ENCODE results near the gene TOMM5.
"Not testable (repeated sequence)": the region's sequence is repeated elsewhere in the genome, so short reads cannot be mapped to it uniquely, and the experiment has no call there.

TOMM5 gene

GRCh38 chr9:37611014-37611413, 18.6 kb upstream of the TOMM5 start:
- no peak for DNase-seq (ENCODE audit: low spot score)

GRCh38 chr9:37609735-37610397, 17.5 kb upstream of the TOMM5 start:
- DNase-seq (ENCODE audit: low spot score): no peak

GRCh38 chr9:37608250-37608649, 15.9 kb upstream of the TOMM5 start:
- DNase-seq (ENCODE audit: low spot score): no peak

- no peak for DNase-seq (ENCODE audit: low spot score)
These were observed 11.9 kb upstream of the TOMM5 start for GRCh38 chr9:37604296-37604695.

- DNase-seq (ENCODE audit: low spot score): peak; percentile 56
These were observed 10.4 kb upstream of the TOMM5 start for GRCh38 chr9:37602817-37603216.

GRCh38 chr9:37602061-37602460, 9.7 kb upstream of the TOMM5 start:
- DNase-seq (ENCODE audit: low spot score): not testable (repeated sequence)

GRCh38 chr9:37596504-37596903, 4.1 kb upstream of the TOMM5 start:
- DNase-seq (ENCODE audit: low spot score): no peak

- no peak for DNase-seq (ENCODE audit: low spot score)
These were observed 1.6 kb upstream of the TOMM5 start for GRCh38 chr9:37593883-37594448.

- no peak for DNase-seq (ENCODE audit: low spot score)
These were observed 4.9 kb downstream of the TOMM5 start for GRCh38 chr9:37587521-37587920.

GRCh38 chr9:37583522-37584121, 8.8 kb downstream of the TOMM5 start:
- no peak for DNase-seq (ENCODE audit: low spot score)

- peak; percentile 50 for DNase-seq (ENCODE audit: low spot score)
These were observed 9.7 kb downstream of the TOMM5 start for GRCh38 chr9:37582548-37583157.

GRCh38 chr9:37575921-37576721, 16.3 kb downstream of the TOMM5 start, which contains the start of gene FBXO10:
TSS of gene FBXO10 (minus strand) at chr9:37576380. CDS start at chr9:37541768, 34,612 bp downstream.
- DNase-seq (ENCODE audit: low spot score): peak; percentile 91

GRCh38 chr9:37575511-37575914, 16.9 kb downstream of the TOMM5 start:
- no peak for DNase-seq (ENCODE audit: low spot score)

- DNase-seq (ENCODE audit: low spot score): no peak
These were observed 17.4 kb downstream of the TOMM5 start for GRCh38 chr9:37575001-37575400.

- no peak for DNase-seq (ENCODE audit: low spot score)
These were observed 18.1 kb downstream of the TOMM5 start for GRCh38 chr9:37574241-37574721.

- no peak for DNase-seq (ENCODE audit: low spot score)
These were observed 21.1 kb downstream of the TOMM5 start for GRCh38 chr9:37571282-37571681.

- no peak for DNase-seq (ENCODE audit: low spot score)
These were observed 25.7 kb downstream of the TOMM5 start for GRCh38 chr9:37566716-37567115.

GRCh38 chr9:37565661-37566618, 26.5 kb downstream of the TOMM5 start:
- DNase-seq (ENCODE audit: low spot score): no peak

GRCh38 chr9:37564916-37565315, 27.5 kb downstream of the TOMM5 start:
- DNase-seq (ENCODE audit: low spot score): no peak

- no peak for DNase-seq (ENCODE audit: low spot score)
These were observed 28.4 kb downstream of the TOMM5 start for GRCh38 chr9:37563806-37564513.
